CD8-positive, alpha-beta memory T cell (primary cell): ENCODE data around the gene ZSWIM4. TPM values are rescaled to one million over a fixed set of nuclear protein-coding genes. Genes with fewer than 3 reads are reported as not detected.
"Not testable (repeated sequence)": the region's sequence is repeated elsewhere in the genome, so short reads cannot be mapped to it uniquely, and the experiment has no call there.

Source experiments
- CTCF ChIA-PET: fragments of 350-600 bp; sonication (Branson Sonifier 250); formaldehyde crosslinking; loops from one replicate; lab custom pipeline; 2021; ENCODE audit warnings: antibody characterized with exemption; lab: Charles Lee
- POLR2A ChIA-PET: fragments of 350-600 bp; sonication (Branson Sonifier 250); formaldehyde crosslinking; loops from one replicate; lab custom pipeline; 2021; ENCODE audit warnings: antibody characterized with exemption; lab: Charles Lee
- DNase-seq, 5 donors: peaks; one replicate each; pipeline versions ENCODE4 v3.0.0 to v3.0.0-alpha.2; 2020 to 2022; ENCODE audit warnings: mixed read lengths in 1 of 5
- H3K27ac ChIP-seq: one replicate; pipeline ENCODE4 v1.7.0; 2013; ENCODE audit warnings: low read depth, mild to moderate bottlenecking, low read length, moderate library complexity
- H3K27me3 ChIP-seq: 2 replicates; pipeline ENCODE4 v1.7.0; 2013; ENCODE audit warnings: low read length, mild to moderate bottlenecking; ENCODE audit not compliant: insufficient read depth, poor library complexity, severe bottlenecking
- H3K36me3 ChIP-seq: 2 replicates; pipeline ENCODE4 v1.7.0; 2013; ENCODE audit warnings: mild to moderate bottlenecking, low read length, moderate library complexity; ENCODE audit not compliant: insufficient read depth
- H3K4me1 ChIP-seq: 2 replicates; pipeline ENCODE4 v1.7.0; 2013; ENCODE audit warnings: mild to moderate bottlenecking, low read length, moderate library complexity; ENCODE audit not compliant: insufficient read depth
- H3K4me3 ChIP-seq: 2 replicates; pipeline ENCODE4 v1.7.0; 2013; ENCODE audit warnings: mild to moderate bottlenecking, low read length
- H3K9me3 ChIP-seq: 2 replicates; pipeline ENCODE4 v1.7.0; 2013; ENCODE audit warnings: mild to moderate bottlenecking, low read length
- H3K27ac Mint-ChIP-seq, 8 donors: one replicate each; pipeline ENCODE4 v1.8.0; 2020 to 2021; ENCODE audit warnings: mixed read lengths in 8 of 8, mild to moderate bottlenecking in 6 of 8, inconsistent platforms in 3 of 8, moderate library complexity in 3 of 8
- H3K27me3 Mint-ChIP-seq, 2 donors: one replicate each; pipeline ENCODE4 v1.8.0; 2020 to 2021; ENCODE audit warnings: mixed read lengths in 2 of 2, mild to moderate bottlenecking in 1 of 2, moderate library complexity in 1 of 2
- H3K36me3 Mint-ChIP-seq, 3 donors: one replicate each; pipeline ENCODE4 v1.8.0; 2020 to 2021; ENCODE audit warnings: mixed read lengths in 3 of 3, inconsistent platforms in 1 of 3, mild to moderate bottlenecking in 1 of 3
- H3K4me1 Mint-ChIP-seq, 3 donors: one replicate each; pipeline ENCODE4 v1.8.0; 2020 to 2021; ENCODE audit warnings: mixed read lengths in 3 of 3, inconsistent platforms in 1 of 3, mild to moderate bottlenecking in 1 of 3
- H3K4me3 Mint-ChIP-seq, 7 donors: one replicate each; pipeline ENCODE4 v1.8.0; 2020 to 2021; ENCODE audit warnings: mixed read lengths in 7 of 7, mild to moderate bottlenecking in 6 of 7, moderate library complexity in 4 of 7, inconsistent platforms in 2 of 7
- H3K9me3 Mint-ChIP-seq, 5 donors: one replicate each; pipeline ENCODE4 v1.8.0; 2020 to 2022; ENCODE audit warnings: mixed read lengths in 5 of 5, mild to moderate bottlenecking in 3 of 5, moderate library complexity in 2 of 5, inconsistent platforms in 1 of 5
- polyA plus RNA-seq: library from polyadenylated mRNA; unstranded; fragments of 300-500 nt; fragmentation: Illumina TruSeq; gene quantifications from one replicate; pipeline ENCODE4 v1.2.3, GENCODE V29; 2021
- total RNA-seq, 2 experiments: library from RNA; stranded (reverse); gene quantifications; one replicate each; pipeline ENCODE4 v1.2.3, GENCODE V29; 2021

ZSWIM4 gene
- total and polyA plus RNA-seq, 3 experiments from 2014 or later: 1.6 to 4.8 (median 4.4) TPM

- H3K4me3 Mint-ChIP-seq: peak overlapping the region in 5 of 7 donors; percentile 18 to 94 (median 88)
These were observed 29.2 kb upstream of the ZSWIM4 start for GRCh38 chr19:13766095-13766481.

GRCh38 chr19:13768510-13768909 lies 26.7 kb upstream of the ZSWIM4 start:
- DNase-seq: no peak
- Histone ChIP-seq H3K27me3 (no peaks in the 10 kb centered on the region), H3K27ac (no peak overlapping the region), H3K4me1 (peaks cover 16% of the 10 kb centered on the region), H3K9me3 (no peaks in the 10 kb centered on the region), H3K4me3 (no peak overlapping the region), H3K36me3 (no peaks in the 10 kb centered on the region)
- POLR2A ChIA-PET: no interaction called here
- no peaks in the 10 kb centered on the region for H3K27me3 Mint-ChIP-seq
- H3K36me3 Mint-ChIP-seq: peaks cover 0 to 40% (median 5%) of the 10 kb centered on the region in 3 donors
- no peak overlapping the region for H3K27ac Mint-ChIP-seq
- H3K4me3 Mint-ChIP-seq: no peak overlapping the region
- H3K9me3 Mint-ChIP-seq: no peaks in the 10 kb centered on the region
- H3K4me1 Mint-ChIP-seq: peaks cover 14 to 24% (median 16%) of the 10 kb centered on the region in 3 donors
- CTCF ChIA-PET: interaction anchor here (1.2 kb wide), 1 partner anchor 16 kb away, joined by 3 read pairs; no protein-coding TSS in a partner anchor

More at GRCh38 chr19:13766095-13766481, 29.2 kb upstream of the ZSWIM4 start:
- Histone ChIP-seq H3K4me3 (no peak overlapping the region), H3K27ac (no peak overlapping the region), H3K4me1 (peaks cover 16% of the 10 kb centered on the region), H3K36me3 (peaks cover 4% of the 10 kb centered on the region), H3K9me3 (no peaks in the 10 kb centered on the region), H3K27me3 (no peaks in the 10 kb centered on the region)
- Mint-ChIP-seq H3K27ac (peak overlapping the region in 6 of 8 donors; percentile 16 to 89 (median 60)), H3K36me3 (peaks cover 0 to 41% (median 5%) of the 10 kb centered on the region in 3 donors), H3K27me3 (no peaks in the 10 kb centered on the region), H3K9me3 (no peaks in the 10 kb centered on the region), H3K4me1 (peaks cover 18 to 32% (median 20%) of the 10 kb centered on the region in 3 donors)
- no peak for DNase-seq
- ChIA-PET CTCF (no interaction called here), POLR2A (no interaction called here)

- POLR2A ChIA-PET: no interaction called here
- CTCF ChIA-PET: no interaction called here
- Mint-ChIP-seq H3K9me3 (no peaks in the 10 kb centered on the region), H3K4me3 (no peak overlapping the region), H3K27ac (no peak overlapping the region), H3K4me1 (peaks cover 18 to 27% (median 20%) of the 10 kb centered on the region in 3 donors), H3K36me3 (peaks cover 0 to 46% (median 5%) of the 10 kb centered on the region in 3 donors), H3K27me3 (no peaks in the 10 kb centered on the region)
- Histone ChIP-seq H3K27ac (no peak overlapping the region), H3K27me3 (no peaks in the 10 kb centered on the region), H3K9me3 (no peaks in the 10 kb centered on the region), H3K4me3 (no peak overlapping the region), H3K36me3 (no peaks in the 10 kb centered on the region), H3K4me1 (peaks cover 14% of the 10 kb centered on the region)
- DNase-seq: no peak
These were observed 25.1 kb upstream of the ZSWIM4 start for GRCh38 chr19:13770013-13770635.

GRCh38 chr19:13774217-13775191 lies 20.7 kb upstream of the ZSWIM4 start, which contains the start of gene C19orf53:
Gene C19orf53 (plus strand): TSS chr19:13774456. CDS start chr19:13774478, 22 bp downstream.
- H3K27me3 Mint-ChIP-seq: no peaks in the 10 kb centered on the region
- peak within 1 kb of the TSS; percentile 80 to 100 (median 98) for H3K27ac Mint-ChIP-seq
- peak within 1 kb of the TSS; percentile 90 to 100 (median 99) for H3K4me3 Mint-ChIP-seq
- H3K36me3 ChIP-seq: peaks cover 23% of the 10 kb centered on the region
- ChIA-PET POLR2A (interaction anchor here (0.5 to 2.4 kb wide), 15 partner anchors 8 to 704 kb away, joined by 3 to 9 read pairs (median 5); partner anchors contain the start of genes MRI1 and ZSWIM4), CTCF (interaction anchor here (0.6 to 3.7 kb wide), 11 partner anchors 9 to 705 kb away, joined by 3 to 29 read pairs (median 3); partner anchors contain the start of gene ZSWIM4)
- no peaks in the 10 kb centered on the region for H3K9me3 Mint-ChIP-seq
- peaks cover 20% of the 10 kb centered on the region for H3K4me1 ChIP-seq
- peak within 1 kb of the TSS; percentile 87 for H3K4me3 ChIP-seq
- H3K36me3 Mint-ChIP-seq: peaks cover 0 to 69% (median 12%) of the 10 kb centered on the region in 3 donors
- peak within 1 kb of the TSS; percentile 84 for H3K27ac ChIP-seq
- DNase-seq: peak; percentile 80 to 88 (median 81)
- H3K27me3 ChIP-seq: no peaks in the 10 kb centered on the region
- H3K9me3 ChIP-seq: no peaks in the 10 kb centered on the region
- H3K4me1 Mint-ChIP-seq: peaks cover 22 to 28% (median 28%) of the 10 kb centered on the region in 3 donors

- Mint-ChIP-seq H3K9me3 (no peaks in the 10 kb centered on the region), H3K27ac (peak overlapping the region in 1 of 8 donors; percentile 26), H3K27me3 (no peaks in the 10 kb centered on the region), H3K36me3 (peaks cover 0 to 51% (median 9%) of the 10 kb centered on the region in 3 donors), H3K4me1 (peaks cover 22 to 29% (median 28%) of the 10 kb centered on the region in 3 donors), H3K4me3 (peak overlapping the region in 1 of 7 donors; percentile 60)
- DNase-seq: no peak
- no peak overlapping the region for H3K4me3 ChIP-seq
- H3K9me3 ChIP-seq: no peaks in the 10 kb centered on the region
- H3K36me3 ChIP-seq: peaks cover 23% of the 10 kb centered on the region
- H3K27me3 ChIP-seq: no peaks in the 10 kb centered on the region
- POLR2A ChIA-PET: interaction anchor here (0.5 to 0.6 kb wide), 3 partner anchors 58 to 575 kb away, joined by 3 to 4 read pairs (median 4); no protein-coding TSS in a partner anchor
- CTCF ChIA-PET: interaction anchor here (1.4 to 3.1 kb wide), 2 partner anchors 10 to 83 kb away, joined by 4 to 16 read pairs; no protein-coding TSS in a partner anchor
- H3K27ac ChIP-seq: no peak overlapping the region
- peaks cover 20% of the 10 kb centered on the region for H3K4me1 ChIP-seq
These were observed 16.8 kb upstream of the ZSWIM4 start for GRCh38 chr19:13778398-13778797.

- Histone ChIP-seq H3K4me3 (no peak overlapping the region), H3K9me3 (no peaks in the 10 kb centered on the region), H3K4me1 (peaks cover 19% of the 10 kb centered on the region), H3K36me3 (peaks cover 23% of the 10 kb centered on the region), H3K27ac (no peak overlapping the region), H3K27me3 (no peaks in the 10 kb centered on the region)
- Mint-ChIP-seq H3K9me3 (no peaks in the 10 kb centered on the region), H3K36me3 (peaks cover 0 to 51% (median 9%) of the 10 kb centered on the region in 3 donors), H3K27ac (peak overlapping the region in 2 of 8 donors; percentile 54 to 76), H3K27me3 (no peaks in the 10 kb centered on the region), H3K4me1 (peaks cover 22 to 32% (median 28%) of the 10 kb centered on the region in 3 donors), H3K4me3 (no peak overlapping the region)
- CTCF ChIA-PET: interaction anchor here (0.7 to 3.1 kb wide), 3 partner anchors 31 to 83 kb away, joined by 3 to 16 read pairs (median 5); a partner anchor contains a TSS
- DNase-seq: no peak
- POLR2A ChIA-PET: interaction anchor here (0.6 kb wide), 2 partner anchors 58 to 501 kb away, joined by 3 to 4 read pairs; no protein-coding TSS in a partner anchor
These were observed 16.4 kb upstream of the ZSWIM4 start for GRCh38 chr19:13778847-13779246.

GRCh38 chr19:13779794-13780193 lies 15.4 kb upstream of the ZSWIM4 start:
- H3K27me3 ChIP-seq, H3K27me3 Mint-ChIP-seq, H3K4me3 Mint-ChIP-seq, POLR2A ChIA-PET, H3K27ac ChIP-seq, H3K9me3 ChIP-seq, H3K4me3 ChIP-seq, H3K9me3 Mint-ChIP-seq, DNase-seq: not testable (repeated sequence)
- Mint-ChIP-seq H3K4me1 (peaks cover 17 to 27% (median 23%) of the 10 kb centered on the region in 3 donors), H3K27ac (peak overlapping the region in 1 of 8 donors; percentile 76), H3K36me3 (peaks cover 0 to 45% (median 9%) of the 10 kb centered on the region in 3 donors)
- peaks cover 22% of the 10 kb centered on the region for H3K4me1 ChIP-seq
- CTCF ChIA-PET: interaction anchor here (0.9 to 3.1 kb wide), 4 partner anchors 32 to 90 kb away, joined by 3 to 16 read pairs (median 4); a partner anchor contains a TSS
- H3K36me3 ChIP-seq: peaks cover 23% of the 10 kb centered on the region
